ENCODE results near the gene PDLIM5. TPM values are rescaled to one million over a fixed set of nuclear protein-coding genes. Genes with fewer than 3 reads are reported as not detected.

The PDLIM5 gene
- polyA plus RNA-seq, 1 donor (not counting 4 experiments of a cell fraction or from before 2014, with no cell fraction given): 112 TPM

GRCh38 chr4:94403751-94404150, 48.0 kb upstream of the PDLIM5 start:
- no peaks in the 10 kb centered on the region for H3K36me3 ChIP-seq (ENCODE audit: control insufficient read depth in 2 of 2, extremely low read depth in 1 of 2, insufficient read depth in 2 of 2, low read length in 2 of 2)
- no peaks in the 10 kb centered on the region for H4K20me1 ChIP-seq (ENCODE audit: control insufficient read depth, extremely low read depth, insufficient read depth, low read length)
- TF ChIP-seq CTCF (optimal IDR thresholded peaks at IDR 0.05 in 1 of 3, IDR thresholded peaks at IDR 0.05 in 1 of 3, conservative IDR thresholded peaks at IDR 0.05 in 1 of 3; ENCODE audit: extremely low read depth in 1 of 3, insufficient read depth in 2 of 3, low read length in 3 of 3) (no peak), EZH2 (IDR thresholded peaks at IDR 0.05; ENCODE audit: low read length) (no peak)
- DNase-seq (ENCODE audit: low read depth, low spot score) (no peak), FAIRE-seq (no peak)
- dilution Hi-C loops (cut with MboI; ENCODE audit: extremely low pct_ligation_motif_present, low sequenced_read_pairs): no loop called here
- no peak overlapping the region for H3K27ac ChIP-seq (ENCODE audit: control insufficient read depth, insufficient read depth, low read length)
- no peak overlapping the region for H3K4me3 ChIP-seq (ENCODE audit: control insufficient read depth in 2 of 3, extremely low read depth in 1 of 3, insufficient read depth in 2 of 3, low read depth in 1 of 3, low read length in 3 of 3)
- no peaks in the 10 kb centered on the region for H3K9me3 ChIP-seq (ENCODE audit: control insufficient read depth, low read depth, low read length)
- H3K4me1 ChIP-seq (ENCODE audit: control insufficient read depth, extremely low read depth, insufficient read depth, low read length): no peaks in the 10 kb centered on the region
- no peaks in the 10 kb centered on the region for H3K79me2 ChIP-seq (ENCODE audit: control insufficient read depth, insufficient read depth, low read length)
- H3K9me1 ChIP-seq (ENCODE audit: control insufficient read depth, extremely low read depth, insufficient read depth, low read length): no peaks in the 10 kb centered on the region
- no peak overlapping the region for H3K9ac ChIP-seq (ENCODE audit: control insufficient read depth, extremely low read depth, insufficient read depth, low read length)
- H3K27me3 ChIP-seq (ENCODE audit: control insufficient read depth, extremely low read depth, insufficient read depth, low read length): no peaks in the 10 kb centered on the region
- H3K4me2 ChIP-seq (ENCODE audit: control insufficient read depth, extremely low read depth, insufficient read depth, low read depth, low read length): no peak overlapping the region
- H2AFZ ChIP-seq (ENCODE audit: control insufficient read depth, low read length): no peak overlapping the region

GRCh38 chr4:94406668-94407437, 44.9 kb upstream of the PDLIM5 start:
- dilution Hi-C loops (cut with MboI; ENCODE audit: extremely low pct_ligation_motif_present, low sequenced_read_pairs): no loop called here
- H2AFZ ChIP-seq (ENCODE audit: control insufficient read depth, low read length): no peak overlapping the region
- peak; percentile 96 for FAIRE-seq

More at GRCh38 chr4:94406668-94407437, 44.9 kb upstream of the PDLIM5 start:
- Histone ChIP-seq H3K27me3 (ENCODE audit: control insufficient read depth, extremely low read depth, insufficient read depth, low read length) (no peaks in the 10 kb centered on the region), H3K4me2 (ENCODE audit: control insufficient read depth, extremely low read depth, insufficient read depth, low read depth, low read length) (no peak overlapping the region), H3K4me3 (ENCODE audit: control insufficient read depth in 2 of 3, extremely low read depth in 1 of 3, insufficient read depth in 2 of 3, low read depth in 1 of 3, low read length in 3 of 3) (no peak overlapping the region), H3K79me2 (ENCODE audit: control insufficient read depth, insufficient read depth, low read length) (no peaks in the 10 kb centered on the region), H3K4me1 (ENCODE audit: control insufficient read depth, extremely low read depth, insufficient read depth, low read length) (no peaks in the 10 kb centered on the region), H3K27ac (ENCODE audit: control insufficient read depth, insufficient read depth, low read length) (no peak overlapping the region), H3K9me3 (ENCODE audit: control insufficient read depth, low read depth, low read length) (no peaks in the 10 kb centered on the region), H4K20me1 (ENCODE audit: control insufficient read depth, extremely low read depth, insufficient read depth, low read length) (no peaks in the 10 kb centered on the region), H3K9ac (ENCODE audit: control insufficient read depth, extremely low read depth, insufficient read depth, low read length) (no peak overlapping the region), H3K9me1 (ENCODE audit: control insufficient read depth, extremely low read depth, insufficient read depth, low read length) (no peaks in the 10 kb centered on the region), H3K36me3 (ENCODE audit: control insufficient read depth in 2 of 2, extremely low read depth in 1 of 2, insufficient read depth in 2 of 2, low read length in 2 of 2) (no peaks in the 10 kb centered on the region)
- TF ChIP-seq CTCF (optimal IDR thresholded peaks at IDR 0.05 in 1 of 3, IDR thresholded peaks at IDR 0.05 in 1 of 3, conservative IDR thresholded peaks at IDR 0.05 in 1 of 3; ENCODE audit: extremely low read depth in 1 of 3, insufficient read depth in 2 of 3, low read length in 3 of 3): peak; percentile 69 to 83 (median 71)
- TF ChIP-seq EZH2 (IDR thresholded peaks at IDR 0.05; ENCODE audit: low read length): no peak
- DNase-seq (ENCODE audit: low read depth, low spot score): peak; percentile 33
